Measurements from ENCODE around the gene CACNB4.

- TF ChIP-seq EZH2phosphoT487 (IDR thresholded peaks at IDR 0.05; ENCODE audit: borderline replicate concordance, low read length), result no peak
- TF ChIP-seq, protein P1, sequence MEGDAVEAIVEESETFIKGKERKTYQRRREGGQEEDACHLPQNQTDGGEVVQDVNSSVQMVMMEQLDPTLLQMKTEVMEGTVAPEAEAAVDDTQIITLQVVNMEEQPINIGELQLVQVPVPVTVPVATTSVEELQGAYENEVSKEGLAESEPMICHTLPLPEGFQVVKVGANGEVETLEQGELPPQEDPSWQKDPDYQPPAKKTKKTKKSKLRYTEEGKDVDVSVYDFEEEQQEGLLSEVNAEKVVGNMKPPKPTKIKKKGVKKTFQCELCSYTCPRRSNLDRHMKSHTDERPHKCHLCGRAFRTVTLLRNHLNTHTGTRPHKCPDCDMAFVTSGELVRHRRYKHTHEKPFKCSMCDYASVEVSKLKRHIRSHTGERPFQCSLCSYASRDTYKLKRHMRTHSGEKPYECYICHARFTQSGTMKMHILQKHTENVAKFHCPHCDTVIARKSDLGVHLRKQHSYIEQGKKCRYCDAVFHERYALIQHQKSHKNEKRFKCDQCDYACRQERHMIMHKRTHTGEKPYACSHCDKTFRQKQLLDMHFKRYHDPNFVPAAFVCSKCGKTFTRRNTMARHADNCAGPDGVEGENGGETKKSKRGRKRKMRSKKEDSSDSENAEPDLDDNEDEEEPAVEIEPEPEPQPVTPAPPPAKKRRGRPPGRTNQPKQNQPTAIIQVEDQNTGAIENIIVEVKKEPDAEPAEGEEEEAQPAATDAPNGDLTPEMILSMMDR (conservative IDR thresholded peaks at IDR 0.05; ENCODE audit: low read depth, low read length), result no peak
Measured at GRCh38 chr2:152031747-152032306, 67.0 kb downstream of the CACNB4 start.

Data from PC-3 (cell line).